Activated T-helper 1 cell treated with anti-CD3 and anti-CD28 coated beads, Interleukin-12 subunit alpha, Interleukin-12 subunit beta, Interleukin-2, Interleukin-4 antibody, amounts not matched to agents 30 ng/mL and 10 ng/mL and 1 ng/mL, durations not matched to agents 14 hours and 24 hours and 36 hours (primary cell): ENCODE results near the gene PRPF4. TPM values are rescaled to one million over a fixed set of nuclear protein-coding genes. Genes with fewer than 3 reads are reported as not detected.
"Not testable (repeated sequence)": the region's sequence is repeated elsewhere in the genome, so short reads cannot be mapped to it uniquely, and the experiment has no call there.

Experiments
- DNase-seq: peaks from one replicate; pipeline ENCODE4 v3.0.0; 2021; ENCODE audit warnings: low spot score
- H3K27ac Mint-ChIP-seq: one replicate; pipeline ENCODE4 v1.8.0; 2021; ENCODE audit warnings: mild to moderate bottlenecking, mixed read lengths
- H3K27me3 Mint-ChIP-seq: one replicate; pipeline ENCODE4 v1.8.0; 2022; ENCODE audit warnings: mild to moderate bottlenecking, moderate library complexity, mixed read lengths; ENCODE audit not compliant: insufficient read depth
- H3K36me3 Mint-ChIP-seq: one replicate; pipeline ENCODE4 v1.8.0; 2021; ENCODE audit warnings: low read depth, mixed read lengths
- H3K4me1 Mint-ChIP-seq: one replicate; pipeline ENCODE4 v1.8.0; 2021; ENCODE audit warnings: low read depth, mixed read lengths
- H3K4me3 Mint-ChIP-seq: one replicate; pipeline ENCODE4 v1.8.0; 2021; ENCODE audit warnings: mild to moderate bottlenecking, moderate library complexity, mixed read lengths
- H3K9me3 Mint-ChIP-seq: one replicate; pipeline ENCODE4 v1.8.0; 2021; ENCODE audit warnings: mixed read lengths
- intact Hi-C: fragments of 100-400 bp; cut with micrococcal nuclease; formaldehyde crosslinking; loops from one replicate; pipeline ENCODE4 v1.15.1; 2024
- total RNA-seq: library from RNA; stranded (reverse); gene quantifications from 2 replicates; pipeline ENCODE4 v1.2.3, GENCODE V29; 2022

PRPF4 gene
- total RNA-seq, 1 donor from 2014 or later, result 59.2 TPM

DNA sequence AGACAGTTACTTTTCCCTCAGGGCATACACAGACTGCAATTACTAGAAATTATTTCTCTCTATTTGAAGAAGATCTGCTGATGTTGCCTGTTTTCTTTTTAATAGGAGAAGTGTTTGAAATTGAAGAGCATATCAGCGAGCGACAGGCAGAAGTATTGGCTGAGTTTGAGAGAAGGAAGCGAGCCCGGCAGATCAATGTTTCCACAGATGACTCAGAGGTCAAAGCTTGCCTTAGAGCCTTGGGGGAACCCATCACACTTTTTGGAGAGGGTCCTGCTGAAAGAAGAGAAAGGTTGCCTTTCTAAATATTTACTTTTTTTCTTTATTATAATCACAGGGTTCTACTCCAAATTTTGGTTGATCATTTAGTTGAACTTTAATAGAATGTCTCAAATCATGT lies 3.4 kb downstream of the PRPF4 start:
- Mint-ChIP-seq H3K27ac (no peak overlapping the region), H3K9me3 (no peaks in the 10 kb centered on the region), H3K27me3 (no peaks in the 10 kb centered on the region), H3K4me1 (peaks cover 30% of the 10 kb centered on the region), H3K36me3 (peaks cover 49% of the 10 kb centered on the region), H3K4me3 (no peak overlapping the region)
- DNase-seq, result no peak
- intact Hi-C loops, result loop anchor here (10.0 kb wide), 1 partner anchor 1106 kb away; the partner anchor contains the start of gene AKNA

DNA sequence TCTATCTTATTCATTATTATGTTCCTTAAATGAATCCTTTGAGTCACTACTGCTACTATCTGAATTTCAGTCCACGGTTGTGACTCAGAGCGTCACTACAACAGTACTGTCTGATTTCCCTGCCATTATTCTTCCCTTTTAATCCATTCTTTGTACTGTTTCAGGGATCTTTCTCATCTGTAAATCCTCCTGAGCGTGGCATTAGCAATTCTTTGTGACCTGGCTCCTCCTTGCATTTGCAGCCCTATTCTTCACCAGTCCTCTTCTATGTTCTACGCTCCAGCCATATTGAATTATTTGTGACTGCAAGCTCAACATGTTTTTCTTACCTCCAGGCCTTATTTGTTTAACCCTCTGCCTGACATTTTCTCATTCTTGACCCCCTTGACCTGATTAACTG lies 5.9 kb downstream of the PRPF4 start:
- H3K36me3 Mint-ChIP-seq, result peaks cover 64% of the 10 kb centered on the region
- intact Hi-C loops, result no loop called here
- no peaks in the 10 kb centered on the region for H3K9me3 Mint-ChIP-seq

DNA sequence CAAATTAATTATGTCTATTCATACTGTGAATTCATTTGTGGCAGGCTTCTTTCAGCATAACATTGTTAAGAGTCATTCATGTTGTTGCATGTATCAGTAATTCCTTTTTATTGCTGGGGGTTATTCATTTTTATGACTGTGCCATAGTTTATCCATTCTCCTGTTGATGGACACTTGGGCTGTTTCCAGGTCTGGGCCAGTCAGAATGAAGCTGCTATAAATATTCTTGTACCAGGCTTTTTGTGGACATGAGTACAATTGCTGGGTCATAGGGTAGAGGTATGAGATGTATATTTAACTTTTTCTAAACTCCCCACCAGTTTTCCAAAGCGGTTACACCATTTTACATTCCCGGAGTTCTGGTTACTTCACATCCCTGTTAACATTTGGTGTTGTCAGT lies 13.6 kb downstream of the PRPF4 start:
- Mint-ChIP-seq H3K27ac (no peak overlapping the region), H3K4me1 (no peaks in the 10 kb centered on the region), H3K4me3 (no peak overlapping the region), H3K9me3 (no peaks in the 10 kb centered on the region), H3K27me3 (no peaks in the 10 kb centered on the region), H3K36me3 (peaks cover 58% of the 10 kb centered on the region)
- DNase-seq, result no peak
- intact Hi-C loops, result no loop called here

More for the DNA sequence above, 5.9 kb downstream of the PRPF4 start:
- Mint-ChIP-seq H3K4me1 (peaks cover 30% of the 10 kb centered on the region), H3K4me3 (no peak overlapping the region), H3K27ac (no peak overlapping the region), H3K27me3 (no peaks in the 10 kb centered on the region)
- DNase-seq, result no peak

DNA sequence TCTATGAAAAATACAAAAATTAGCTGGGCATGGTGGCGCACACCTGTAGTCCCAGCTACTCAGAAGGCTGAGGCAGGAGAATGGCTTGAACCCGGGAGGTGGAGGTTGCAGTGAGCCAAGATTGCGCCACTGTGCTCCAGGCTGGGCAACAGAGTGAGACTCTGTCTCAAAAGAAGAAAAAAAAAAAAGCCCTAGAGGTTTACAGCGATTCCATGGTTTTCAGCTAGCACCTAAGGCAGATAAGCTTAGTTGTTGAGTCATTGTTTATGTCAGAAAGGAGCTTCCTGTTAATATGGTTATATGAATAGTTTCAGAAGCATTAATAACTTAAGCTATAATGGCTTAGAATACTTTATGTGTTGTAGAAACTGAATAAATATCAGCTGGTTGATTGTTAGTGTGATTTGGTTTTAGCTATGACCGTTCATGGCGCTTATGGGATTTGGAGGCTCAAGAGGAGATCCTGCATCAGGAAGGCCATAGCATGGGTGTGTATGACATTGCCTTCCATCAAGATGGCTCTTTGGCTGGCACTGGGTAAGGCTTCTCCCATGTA lies 14.7 kb downstream of the PRPF4 start:
- H3K27ac Mint-ChIP-seq, result no peak overlapping the region
- intact Hi-C loops, result no loop called here
- H3K4me1 Mint-ChIP-seq, result no peaks in the 10 kb centered on the region
- no peaks in the 10 kb centered on the region for H3K27me3 Mint-ChIP-seq
- no peaks in the 10 kb centered on the region for H3K9me3 Mint-ChIP-seq
- H3K4me3 Mint-ChIP-seq, result no peak overlapping the region
- H3K36me3 Mint-ChIP-seq, result peaks cover 48% of the 10 kb centered on the region
- no peak for DNase-seq

DNA sequence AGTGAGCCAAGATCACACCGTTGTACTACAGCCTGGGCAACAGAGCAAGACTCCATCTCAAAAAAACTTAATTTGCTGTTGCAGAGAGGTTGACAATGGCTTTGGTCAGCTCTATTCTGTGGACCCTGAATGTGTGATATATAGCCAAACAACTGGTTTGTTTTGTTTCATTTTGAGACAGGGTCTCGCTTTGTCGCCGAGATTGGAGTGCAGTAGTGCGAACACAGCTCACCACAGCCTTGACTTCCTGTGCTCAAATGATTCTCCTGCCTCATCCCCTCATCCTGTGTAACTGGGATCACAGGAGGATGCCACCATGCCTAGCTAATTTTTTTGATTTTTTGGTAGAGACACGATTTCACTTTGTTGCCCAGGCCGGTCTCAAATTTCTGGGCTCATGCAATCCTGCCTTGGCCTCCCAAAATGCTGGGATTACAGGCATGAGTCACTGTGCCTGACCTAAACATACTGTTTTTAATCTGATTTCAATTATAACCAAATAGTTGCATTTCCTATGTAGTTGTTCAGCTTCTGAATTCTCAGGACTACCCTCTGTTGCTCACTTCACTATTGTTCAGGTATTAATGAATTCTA lies 17.9 kb downstream of the PRPF4 start:
- Mint-ChIP-seq H3K9me3 (no peaks in the 10 kb centered on the region), H3K27ac (no peak overlapping the region), H3K36me3 (peaks cover 30% of the 10 kb centered on the region), H3K4me1 (no peaks in the 10 kb centered on the region), H3K4me3 (no peak overlapping the region), H3K27me3 (no peaks in the 10 kb centered on the region)
- no peak for DNase-seq
- intact Hi-C loops, result no loop called here

DNA sequence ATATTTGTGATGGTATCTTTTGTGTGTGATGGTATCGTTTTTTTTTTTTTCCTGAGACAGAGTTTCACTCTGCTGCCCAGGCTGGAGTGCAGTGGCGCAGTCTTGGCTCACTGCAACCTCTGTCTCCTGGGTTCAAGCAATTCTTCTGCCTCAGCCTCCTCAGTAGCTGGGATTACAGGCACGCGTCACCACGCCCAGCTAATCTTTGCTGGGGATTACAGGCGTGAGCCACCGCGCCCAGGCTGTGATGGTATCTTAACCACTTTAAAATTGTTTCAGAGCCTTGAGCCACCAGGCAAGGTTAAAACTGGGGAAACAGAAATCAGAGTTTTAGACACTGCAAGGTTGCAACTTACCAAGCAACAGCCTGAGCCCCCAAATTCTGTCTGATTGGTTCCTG lies 20.8 kb downstream of the PRPF4 start:
- H3K4me1 Mint-ChIP-seq, H3K4me3 Mint-ChIP-seq, H3K9me3 Mint-ChIP-seq, H3K36me3 Mint-ChIP-seq, H3K27ac Mint-ChIP-seq, intact Hi-C loops, DNase-seq, H3K27me3 Mint-ChIP-seq: not testable (repeated sequence)

DNA sequence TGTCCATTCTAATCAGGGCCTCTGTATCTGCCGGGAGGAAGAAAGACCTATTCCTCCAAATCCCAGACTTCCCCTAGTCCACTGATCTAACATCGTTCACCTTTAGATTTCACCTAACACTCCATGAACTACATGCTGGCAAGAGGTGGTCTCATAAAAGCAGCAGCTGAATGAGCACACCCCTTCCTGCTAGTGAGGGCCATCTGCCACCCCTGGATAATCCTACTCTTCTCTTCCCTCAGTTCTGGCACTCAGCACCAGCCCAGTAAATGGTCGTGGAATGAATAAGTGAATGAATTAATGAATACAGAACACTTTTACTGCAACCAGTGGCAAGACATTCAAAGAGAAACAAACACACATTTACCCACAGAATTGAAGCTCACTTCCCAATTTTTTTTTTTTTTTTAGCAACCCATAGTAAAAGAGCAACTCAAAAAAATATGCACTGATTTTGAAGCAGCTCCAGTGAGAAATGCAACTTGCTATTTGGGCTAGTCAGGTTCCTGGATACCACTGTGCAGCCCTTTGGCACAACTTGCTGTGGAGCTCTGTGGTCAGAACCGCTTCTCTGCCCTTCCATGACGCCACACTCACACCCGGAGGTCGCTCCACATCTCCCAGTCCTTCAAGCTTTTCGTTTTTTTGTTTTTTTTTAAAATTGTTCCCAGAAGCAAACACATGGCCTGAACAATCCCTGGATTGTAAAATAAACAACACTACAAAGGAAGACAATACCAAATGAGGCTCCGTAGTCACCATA lies 21.5 kb downstream of the PRPF4 start:
- Mint-ChIP-seq H3K9me3 (no peaks in the 10 kb centered on the region), H3K36me3 (peaks cover 4% of the 10 kb centered on the region), H3K27me3 (peaks cover 5% of the 10 kb centered on the region), H3K4me3 (no peak overlapping the region), H3K27ac (no peak overlapping the region), H3K4me1 (no peaks in the 10 kb centered on the region)
- intact Hi-C loops, result no loop called here
- DNase-seq, result no peak

DNA sequence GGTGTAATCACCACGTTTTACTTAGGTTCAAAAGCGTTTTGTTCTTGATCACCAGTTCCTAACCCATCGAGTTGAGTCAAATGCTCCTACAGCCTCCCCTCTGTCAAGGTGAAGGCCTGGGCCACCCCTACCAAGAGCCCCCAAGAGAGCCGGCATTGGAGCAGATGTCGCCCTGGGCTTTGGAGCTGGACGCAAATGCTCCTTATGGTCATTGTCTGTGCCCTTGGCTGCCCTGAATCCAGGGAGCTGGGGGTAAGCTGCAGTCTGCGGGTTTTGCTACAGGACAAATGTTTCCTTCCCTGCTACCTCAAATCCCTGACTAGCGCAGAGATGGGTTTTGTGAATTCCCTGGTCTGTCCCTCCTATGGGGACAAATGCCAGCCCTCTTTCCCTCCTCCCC lies 22.9 kb downstream of the PRPF4 start:
- Mint-ChIP-seq H3K9me3 (no peaks in the 10 kb centered on the region), H3K36me3 (no peaks in the 10 kb centered on the region), H3K27ac (no peak overlapping the region), H3K27me3 (peaks cover 9% of the 10 kb centered on the region), H3K4me3 (no peak overlapping the region), H3K4me1 (no peaks in the 10 kb centered on the region)
- DNase-seq, result no peak
- intact Hi-C loops, result no loop called here

DNA sequence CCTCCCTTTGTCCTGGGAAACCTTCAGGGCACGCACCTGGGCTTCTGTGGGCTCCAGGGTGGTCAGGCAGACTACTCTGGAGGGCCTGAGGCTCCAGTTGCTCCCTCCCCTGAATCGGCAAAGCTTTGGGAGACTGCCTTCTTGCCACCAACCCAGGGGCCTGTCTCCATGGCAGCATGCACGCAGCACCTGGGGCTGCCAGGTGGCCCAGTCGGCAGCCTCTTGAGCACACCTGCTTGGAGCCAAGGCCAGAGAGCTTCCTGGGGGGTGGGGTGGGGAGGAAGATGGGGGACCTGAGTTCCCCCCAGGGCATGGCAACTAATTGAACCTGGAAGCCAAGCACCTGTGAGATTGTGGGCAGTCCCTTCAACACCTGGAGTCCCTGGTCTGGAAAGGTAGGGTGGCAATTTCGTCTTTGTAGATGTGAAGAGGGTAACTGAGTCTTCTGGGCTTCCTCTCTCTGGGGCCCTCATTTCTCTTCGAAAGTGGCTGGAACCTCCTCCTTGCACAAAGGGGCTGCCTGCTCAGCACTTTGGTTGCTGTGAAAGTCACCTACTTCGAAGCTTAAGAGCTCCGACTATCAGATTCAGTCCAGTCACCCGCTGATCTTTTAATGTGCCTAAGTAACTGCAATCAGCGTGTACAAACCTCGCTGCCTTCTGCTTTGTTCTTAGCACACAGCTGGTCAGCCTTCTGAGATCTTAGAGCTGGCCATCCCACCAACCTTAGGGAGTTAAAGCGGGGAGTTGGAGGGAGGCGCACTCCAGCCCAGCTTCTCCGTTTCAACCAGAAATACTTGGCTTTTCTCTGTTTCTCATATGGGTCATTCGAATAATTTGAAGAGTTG lies 23.7 kb downstream of the PRPF4 start:
- H3K27me3 Mint-ChIP-seq, result peaks cover 9% of the 10 kb centered on the region
- DNase-seq, result no peak
- H3K4me3 Mint-ChIP-seq, result no peak overlapping the region
- no peaks in the 10 kb centered on the region for H3K9me3 Mint-ChIP-seq
- no peak overlapping the region for H3K27ac Mint-ChIP-seq
- intact Hi-C loops, result no loop called here
- H3K4me1 Mint-ChIP-seq, result no peaks in the 10 kb centered on the region
- no peaks in the 10 kb centered on the region for H3K36me3 Mint-ChIP-seq

DNA sequence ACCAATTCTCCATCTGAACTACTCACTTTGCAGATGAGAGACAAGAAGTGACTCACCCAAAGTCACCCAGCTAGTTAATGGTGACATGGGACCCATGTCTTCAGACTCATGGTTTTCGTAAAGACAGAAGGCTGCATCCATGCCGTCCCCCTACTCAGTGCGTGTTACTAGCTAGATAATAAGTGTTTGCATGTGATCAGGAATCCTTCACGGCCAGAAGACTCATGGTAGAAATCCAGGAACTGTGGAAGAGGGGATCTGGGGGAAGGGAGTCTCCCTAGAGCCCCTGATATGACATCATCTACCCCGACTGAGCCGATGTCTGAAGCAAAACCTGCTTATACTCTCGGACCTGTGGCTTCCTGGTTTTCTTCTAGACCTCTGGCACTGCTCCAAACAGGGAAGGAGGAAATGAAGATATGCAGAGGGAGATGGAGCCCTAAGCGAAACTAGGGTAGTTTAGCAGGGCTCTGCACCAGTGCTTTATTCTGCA lies 24.4 kb downstream of the PRPF4 start:
- H3K4me3 Mint-ChIP-seq, result no peak overlapping the region
- no peaks in the 10 kb centered on the region for H3K36me3 Mint-ChIP-seq
- no peak for DNase-seq
- intact Hi-C loops, result no loop called here
- no peaks in the 10 kb centered on the region for H3K4me1 Mint-ChIP-seq
- H3K9me3 Mint-ChIP-seq, result no peaks in the 10 kb centered on the region
- peaks cover 9% of the 10 kb centered on the region for H3K27me3 Mint-ChIP-seq
- H3K27ac Mint-ChIP-seq, result no peak overlapping the region

DNA sequence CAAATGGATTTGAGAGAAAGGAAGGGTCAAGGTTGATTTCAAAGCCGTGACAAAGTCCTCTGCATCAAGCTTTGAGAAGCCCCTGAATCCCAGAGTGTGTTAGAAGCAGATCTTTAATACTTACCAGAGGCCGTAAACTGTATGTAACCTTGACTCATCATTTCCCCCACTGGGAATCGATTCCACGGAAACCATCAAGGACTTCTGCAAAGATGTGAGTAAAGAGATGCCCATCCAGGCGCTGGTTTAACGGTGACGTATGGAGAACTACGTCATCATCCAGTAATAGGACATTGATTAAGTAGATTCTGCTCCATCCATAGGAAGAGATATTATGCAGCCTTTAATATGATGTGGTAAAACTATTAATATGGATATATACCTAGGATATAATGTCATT lies 26.1 kb downstream of the PRPF4 start:
- H3K9me3 Mint-ChIP-seq, result no peaks in the 10 kb centered on the region
- no peak overlapping the region for H3K4me3 Mint-ChIP-seq
- peaks cover 17% of the 10 kb centered on the region for H3K27me3 Mint-ChIP-seq
- no peaks in the 10 kb centered on the region for H3K4me1 Mint-ChIP-seq
- intact Hi-C loops, result no loop called here
- no peaks in the 10 kb centered on the region for H3K36me3 Mint-ChIP-seq
- H3K27ac Mint-ChIP-seq, result no peak overlapping the region
- DNase-seq, result no peak

DNA sequence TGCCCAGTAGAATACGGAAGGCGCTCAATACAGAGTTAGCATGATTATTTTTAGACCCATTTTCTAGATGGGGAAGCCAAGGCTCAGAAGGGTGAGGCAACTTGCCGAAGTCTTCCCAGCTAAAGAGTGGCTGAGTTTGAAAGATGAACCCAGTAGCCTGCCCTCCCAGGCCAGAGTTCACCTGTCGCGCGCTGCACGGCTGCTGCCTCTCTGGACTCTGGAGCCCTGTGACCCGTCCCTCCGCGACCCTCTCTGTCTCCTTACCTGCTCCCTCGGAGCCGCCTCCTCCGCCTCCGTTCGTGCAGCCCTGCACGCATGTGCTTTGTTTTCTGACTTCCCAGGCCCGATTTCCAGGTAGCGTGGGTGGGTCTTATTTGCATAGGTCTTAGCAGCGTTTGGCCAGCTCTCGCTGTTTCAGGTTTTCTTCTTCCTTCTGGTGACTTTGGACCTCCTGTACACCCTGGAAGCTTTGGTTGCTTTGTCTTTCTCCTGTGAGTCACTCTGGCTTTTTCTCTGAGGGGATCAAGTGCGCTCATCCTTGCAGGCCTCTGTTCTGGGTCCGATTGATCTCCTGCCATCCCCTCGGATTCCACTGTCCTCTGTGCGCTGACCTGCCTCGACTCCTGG lies 27.4 kb downstream of the PRPF4 start, which contains the start of gene RNF183:
TSS of gene RNF183 (minus strand) at position 585 of the 627 bp plus-strand sequence. CDS start 5,192 bp downstream, outside the sequence.
- Mint-ChIP-seq H3K27ac (no peak within 1 kb of the TSS), H3K9me3 (no peaks in the 10 kb centered on the region), H3K4me1 (no peaks in the 10 kb centered on the region), H3K27me3 (peaks cover 17% of the 10 kb centered on the region), H3K36me3 (no peaks in the 10 kb centered on the region), H3K4me3 (no peak within 1 kb of the TSS)
- no peak for DNase-seq
- intact Hi-C loops, result no loop called here
